OCI-LY3 (cell line): ENCODE measurements around the gene LEUTX.

Source experiments
- H2AFZ ChIP-seq: fragments of 200-600, 300-600 bp; shearing (Covaris generic); 2 replicates; pipeline ENCODE4 v1.6.0; 2014; ENCODE audit warnings: antibody characterized with exemption, low read depth, low read length
- H3K27ac ChIP-seq: fragments of 200-600, 300-600 bp; sonication (generic); 2 replicates; pipeline ENCODE4 v1.5.1; 2014; ENCODE audit warnings: mild to moderate bottlenecking, low read length, moderate library complexity, mixed read lengths
- H3K27me3 ChIP-seq: fragments of 200-600, 300-600 bp; sonication (generic); 2 replicates; pipeline ENCODE4 v1.6.1; 2014; ENCODE audit warnings: low read depth, low read length, mixed read lengths
- H3K36me3 ChIP-seq: fragments of 200-600, 300-600 bp; sonication (generic); replicated peaks from 2 replicates; pipeline ENCODE3; 2014; ENCODE audit warnings: low read depth, low read length, mixed read lengths
- H3K4me1 ChIP-seq: fragments of 300-600, 200-600 bp; sonication (generic); 2 replicates; pipeline ENCODE4 v1.6.1; 2014; ENCODE audit warnings: low read length, mixed read lengths
- H3K4me2 ChIP-seq: fragments of 200-600, 300-600 bp; sonication (generic); 2 replicates; pipeline ENCODE4 v1.6.1; 2014; ENCODE audit warnings: low read length, mixed read lengths
- H3K4me3 ChIP-seq: fragments of 300-600, 200-600 bp; sonication (generic); 2 replicates; pipeline ENCODE4 v1.5.1; 2014; ENCODE audit warnings: antibody characterized with exemption, mild to moderate bottlenecking, low read length, moderate library complexity
- H3K79me2 ChIP-seq: fragments of 300-600, 200-600 bp; shearing (Covaris generic); 2 replicates; pipeline ENCODE4 v1.6.1; 2014; ENCODE audit warnings: mild to moderate bottlenecking, low read length, mixed read lengths
- H3K9ac ChIP-seq: fragments of 300-600, 200-600 bp; shearing (Covaris generic); 2 replicates; pipeline ENCODE4 v1.6.0; 2014; ENCODE audit warnings: mild to moderate bottlenecking, low read length, moderate library complexity
- H3K9me3 ChIP-seq: fragments of 200-600, 300-600 bp; shearing (Covaris generic); 2 replicates; pipeline ENCODE4 v1.6.1; 2014; ENCODE audit warnings: low read length, mixed read lengths; ENCODE audit not compliant: insufficient read depth
- H4K20me1 ChIP-seq: fragments of 200-600, 300-600 bp; sonication (generic); 2 replicates; pipeline ENCODE4 v1.6.1; 2016; ENCODE audit warnings: low read length, mixed read lengths; ENCODE audit not compliant: insufficient read depth
- EZH2phosphoT487 ChIP-seq: fragments of 200-600 bp; shearing (Covaris generic); IDR thresholded peaks from 2 replicates; pipeline ENCODE4 v1.6.1; 2018; ENCODE audit warnings: antibody characterized with exemption, mixed run types, low read depth
- TF ChIP-seq, protein P1 (sequence below): fragments of 200-600, 300-600 bp; sonication (generic); IDR thresholded peaks from 2 replicates; pipeline ENCODE4 v1.5.1; 2014; ENCODE audit warnings: antibody characterized with exemption, low read length, low read depth

Gene LEUTX

GRCh38 chr19:39778763-39779162 is at the start of gene LEUTX:
Gene LEUTX, plus strand, starts transcription at chr19:39778854. Its CDS starts 67 bp downstream, at chr19:39778921.
- H3K36me3 ChIP-seq = no peaks in the 10 kb centered on the region
- H4K20me1 ChIP-seq = no peaks in the 10 kb centered on the region
- H3K27ac ChIP-seq = no peak within 1 kb of the TSS
- H2AFZ ChIP-seq = no peak within 1 kb of the TSS
- peaks cover 50% of the 10 kb centered on the region for H3K27me3 ChIP-seq
- H3K4me3 ChIP-seq = no peak within 1 kb of the TSS
- no peak for TF ChIP-seq EZH2phosphoT487
- TF ChIP-seq, protein P1, sequence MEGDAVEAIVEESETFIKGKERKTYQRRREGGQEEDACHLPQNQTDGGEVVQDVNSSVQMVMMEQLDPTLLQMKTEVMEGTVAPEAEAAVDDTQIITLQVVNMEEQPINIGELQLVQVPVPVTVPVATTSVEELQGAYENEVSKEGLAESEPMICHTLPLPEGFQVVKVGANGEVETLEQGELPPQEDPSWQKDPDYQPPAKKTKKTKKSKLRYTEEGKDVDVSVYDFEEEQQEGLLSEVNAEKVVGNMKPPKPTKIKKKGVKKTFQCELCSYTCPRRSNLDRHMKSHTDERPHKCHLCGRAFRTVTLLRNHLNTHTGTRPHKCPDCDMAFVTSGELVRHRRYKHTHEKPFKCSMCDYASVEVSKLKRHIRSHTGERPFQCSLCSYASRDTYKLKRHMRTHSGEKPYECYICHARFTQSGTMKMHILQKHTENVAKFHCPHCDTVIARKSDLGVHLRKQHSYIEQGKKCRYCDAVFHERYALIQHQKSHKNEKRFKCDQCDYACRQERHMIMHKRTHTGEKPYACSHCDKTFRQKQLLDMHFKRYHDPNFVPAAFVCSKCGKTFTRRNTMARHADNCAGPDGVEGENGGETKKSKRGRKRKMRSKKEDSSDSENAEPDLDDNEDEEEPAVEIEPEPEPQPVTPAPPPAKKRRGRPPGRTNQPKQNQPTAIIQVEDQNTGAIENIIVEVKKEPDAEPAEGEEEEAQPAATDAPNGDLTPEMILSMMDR = no peak
- no peak within 1 kb of the TSS for H3K4me2 ChIP-seq
- no peak within 1 kb of the TSS for H3K9ac ChIP-seq
- no peaks in the 10 kb centered on the region for H3K79me2 ChIP-seq
- no peaks in the 10 kb centered on the region for H3K4me1 ChIP-seq
- no peaks in the 10 kb centered on the region for H3K9me3 ChIP-seq

- Histone ChIP-seq H3K9me3 (no peaks in the 10 kb centered on the region), H3K27me3 (peaks cover 24% of the 10 kb centered on the region), H3K9ac (no peak overlapping the region), H3K4me1 (no peaks in the 10 kb centered on the region), H3K36me3 (no peaks in the 10 kb centered on the region), H3K79me2 (no peaks in the 10 kb centered on the region), H3K4me2 (no peak overlapping the region), H3K27ac (no peak overlapping the region), H3K4me3 (no peak overlapping the region), H2AFZ (no peak overlapping the region), H4K20me1 (no peaks in the 10 kb centered on the region)
- TF ChIP-seq EZH2phosphoT487 = no peak
- TF ChIP-seq, protein P1 = no peak
Observed at GRCh38 chr19:39729594-39729993, 49.1 kb upstream of the LEUTX start.

- no peak overlapping the region for H3K9ac ChIP-seq
- peaks cover 24% of the 10 kb centered on the region for H3K27me3 ChIP-seq
- no peaks in the 10 kb centered on the region for H4K20me1 ChIP-seq
- no peaks in the 10 kb centered on the region for H3K79me2 ChIP-seq
- H3K27ac ChIP-seq = no peak overlapping the region
- H3K4me2 ChIP-seq = no peak overlapping the region
- H3K9me3 ChIP-seq = no peaks in the 10 kb centered on the region
- H3K36me3 ChIP-seq = no peaks in the 10 kb centered on the region
- no peaks in the 10 kb centered on the region for H3K4me1 ChIP-seq
- no peak overlapping the region for H3K4me3 ChIP-seq
- TF ChIP-seq, protein P1 = no peak
- TF ChIP-seq EZH2phosphoT487 = no peak
- no peak overlapping the region for H2AFZ ChIP-seq
Observed at GRCh38 chr19:39731685-39732084, 47.0 kb upstream of the LEUTX start.

DNA sequence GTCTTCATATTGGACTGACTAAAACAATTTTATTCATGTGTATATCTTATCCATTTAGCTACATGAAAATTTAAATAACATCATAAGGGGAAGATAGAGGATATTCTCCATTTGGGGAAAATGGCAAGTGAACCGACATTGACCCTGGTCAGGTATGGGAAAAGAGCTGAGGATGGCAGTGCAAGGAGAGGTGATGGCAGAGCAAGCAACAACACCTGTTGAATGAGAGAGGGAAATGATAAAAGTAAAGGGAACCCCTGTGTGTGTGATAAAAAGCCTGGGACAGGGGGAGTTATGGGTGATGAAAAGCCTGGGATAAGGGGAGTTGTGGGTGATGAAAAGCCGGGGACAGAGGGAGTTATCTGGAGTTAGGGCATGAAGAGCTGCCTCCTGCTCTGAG is 44.8 kb upstream of the LEUTX start:
- Histone ChIP-seq H3K4me1 (no peaks in the 10 kb centered on the region), H3K4me3 (no peak overlapping the region), H4K20me1 (0 out of 2 replicates have a peak, but pooled peaks cover 3% of the 10 kb centered on the region), H3K4me2 (no peak overlapping the region), H3K9ac (no peak overlapping the region), H3K79me2 (no peaks in the 10 kb centered on the region), H3K36me3 (no peaks in the 10 kb centered on the region), H2AFZ (no peak overlapping the region), H3K27me3 (peaks cover 25% of the 10 kb centered on the region), H3K27ac (no peak overlapping the region), H3K9me3 (no peaks in the 10 kb centered on the region)
- TF ChIP-seq, protein P1 = no peak
- TF ChIP-seq EZH2phosphoT487 = no peak
